Measurements from ENCODE around the gene SKA3.

The SKA3 gene

GRCh38 chr13:21142766-21143165, 33.6 kb downstream of the SKA3 start:
- TF ChIP-seq CTCF (IDR thresholded peaks at IDR 0.05; ENCODE audit: low read depth, low read length, poor library complexity, severe bottlenecking) = no peak
- no peak for TF ChIP-seq EZH2phosphoT487 (IDR thresholded peaks at IDR 0.05; ENCODE audit: borderline replicate concordance, low read length)
- Histone ChIP-seq H3K79me2 (ENCODE audit: control insufficient read depth, low read length) (peaks cover 70% of the 10 kb centered on the region), H3F3A (ENCODE audit: control insufficient read depth, insufficient read depth) (peaks cover 19% of the 10 kb centered on the region), H3K9me3 (ENCODE audit: control insufficient read depth, insufficient read depth, low read length) (no peaks in the 10 kb centered on the region), H3K4me1 (ENCODE audit: control insufficient read depth, low read length) (peaks cover 28% of the 10 kb centered on the region), H4K20me1 (ENCODE audit: control insufficient read depth, insufficient read depth, low read depth, low read length) (peaks cover 14% of the 10 kb centered on the region; the same call in 1 of the 2 replicates), H3K4me2 (ENCODE audit: low read length) (peak overlapping the region; percentile 20), H3K27me3 (ENCODE audit: control insufficient read depth, low read length) (no peaks in the 10 kb centered on the region; the same call in 1 of the 2 replicates), H3K36me3 (ENCODE audit: control insufficient read depth, low read length) (peaks cover 73% of the 10 kb centered on the region), H3K4me3 (ENCODE audit: low read length) (peak overlapping the region; percentile 31), H3K9me2 (replicated peaks; ENCODE audit: control insufficient read depth, low read length) (no peaks in the 10 kb centered on the region), H3K27ac (ENCODE audit: low read depth, low read length) (no peak overlapping the region)

- Histone ChIP-seq H3K4me1 (ENCODE audit: control insufficient read depth, low read length) (peaks cover 28% of the 10 kb centered on the region), H4K20me1 (ENCODE audit: control insufficient read depth, insufficient read depth, low read depth, low read length) (no peaks in the 10 kb centered on the region; the same call in 1 of the 2 replicates), H3K79me2 (ENCODE audit: control insufficient read depth, low read length) (peaks cover 47% of the 10 kb centered on the region), H3K4me3 (ENCODE audit: low read length) (peak overlapping the region; percentile 93), H3K9me2 (replicated peaks; ENCODE audit: control insufficient read depth, low read length) (no peaks in the 10 kb centered on the region), H3K27ac (ENCODE audit: low read depth, low read length) (peak overlapping the region; percentile 72), H3K4me2 (ENCODE audit: low read length) (peak overlapping the region; percentile 93), H3F3A (ENCODE audit: control insufficient read depth, insufficient read depth) (peaks cover 6% of the 10 kb centered on the region; the same call in 1 of the 2 replicates), H3K27me3 (ENCODE audit: control insufficient read depth, low read length) (no peaks in the 10 kb centered on the region; the same call in 1 of the 2 replicates), H3K36me3 (ENCODE audit: control insufficient read depth, low read length) (peaks cover 39% of the 10 kb centered on the region), H3K9me3 (ENCODE audit: control insufficient read depth, insufficient read depth, low read length) (no peaks in the 10 kb centered on the region)
- TF ChIP-seq EZH2phosphoT487 (IDR thresholded peaks at IDR 0.05; ENCODE audit: borderline replicate concordance, low read length) (no peak), CTCF (IDR thresholded peaks at IDR 0.05; ENCODE audit: low read depth, low read length, poor library complexity, severe bottlenecking) (no peak)
Observed at GRCh38 chr13:21139374-21139773, 37.0 kb downstream of the SKA3 start.

- H4K20me1 ChIP-seq (ENCODE audit: control insufficient read depth, insufficient read depth, low read depth, low read length) = no peaks in the 10 kb centered on the region; the same call in 1 of the 2 replicates
- peaks cover 6% of the 10 kb centered on the region; the same call in 1 of the 2 replicates for H3F3A ChIP-seq (ENCODE audit: control insufficient read depth, insufficient read depth)
- H3K79me2 ChIP-seq (ENCODE audit: control insufficient read depth, low read length) = peaks cover 39% of the 10 kb centered on the region
- TF ChIP-seq EZH2phosphoT487 (IDR thresholded peaks at IDR 0.05; ENCODE audit: borderline replicate concordance, low read length) (no peak), CTCF (IDR thresholded peaks at IDR 0.05; ENCODE audit: low read depth, low read length, poor library complexity, severe bottlenecking) (no peak)
- H3K4me2 ChIP-seq (ENCODE audit: low read length) = no peak overlapping the region
- peaks cover 2% of the 10 kb centered on the region for H3K27me3 ChIP-seq (ENCODE audit: control insufficient read depth, low read length)
- H3K9me2 ChIP-seq (replicated peaks; ENCODE audit: control insufficient read depth, low read length) = no peaks in the 10 kb centered on the region
- H3K27ac ChIP-seq (ENCODE audit: low read depth, low read length) = no peak overlapping the region
- peaks cover 32% of the 10 kb centered on the region for H3K36me3 ChIP-seq (ENCODE audit: control insufficient read depth, low read length)
- peaks cover 28% of the 10 kb centered on the region for H3K4me1 ChIP-seq (ENCODE audit: control insufficient read depth, low read length)
- H3K9me3 ChIP-seq (ENCODE audit: control insufficient read depth, insufficient read depth, low read length) = no peaks in the 10 kb centered on the region
- H3K4me3 ChIP-seq (ENCODE audit: low read length) = no peak overlapping the region
Observed at GRCh38 chr13:21138561-21138960, 37.8 kb downstream of the SKA3 start.

All from DOHH2 (cell line).